ENCODE measurements around the gene SSC5D. TPM values are rescaled to one million over a fixed set of nuclear protein-coding genes. Genes with fewer than 3 reads are reported as not detected.

SSC5D gene
- total and polyA plus RNA-seq, 4 donors: 0.08 to 1.0 (median 0.51) TPM

- TF ChIP-seq RAD21 (IDR thresholded peaks at IDR 0.05) (peak; percentile 94 to 98), SP1 (IDR thresholded peaks at IDR 0.05) (peak; percentile 48), RXRA (IDR thresholded peaks at IDR 0.05) (peak in 1 of 2 donors; percentile 11), GABPA (IDR thresholded peaks at IDR 0.05 in 1 of 2, conservative IDR thresholded peaks at IDR 0.05 in 1 of 2) (peak in 1 of 2 donors; percentile 50), ATF3 (IDR thresholded peaks at IDR 0.05) (no peak), NR2F2 (IDR thresholded peaks at IDR 0.05) (peak; percentile 81), HNF4G (IDR thresholded peaks at IDR 0.05) (no peak), CTCF (IDR thresholded peaks at IDR 0.05; ENCODE audit: low read depth, low read length, missing input control) (peak; percentile 87), REST (IDR thresholded peaks at IDR 0.05) (no peak)
- H3K9me3 ChIP-seq (ENCODE audit: control insufficient read depth in 4 of 4, low read length in 3 of 4): no peaks in the 10 kb centered on the region
- peak overlapping the region; percentile 73 to 82 for H3K27ac ChIP-seq (ENCODE audit: low read depth in 1 of 2, low read length in 2 of 2)
- peak overlapping the region; percentile 41 to 53 (median 49) for H3K4me3 ChIP-seq (ENCODE audit: low read depth in 1 of 3, low read length in 3 of 3)
- 4% methylated on average over 61 of the region's 61 CpGs for WGBS
- H3K4me1 ChIP-seq (ENCODE audit: control insufficient read depth in 4 of 4, insufficient read depth in 4 of 4, low read length in 3 of 4): peaks cover 0 to 2% (median 1%) of the 10 kb centered on the region in 4 donors
- H3K36me3 ChIP-seq (ENCODE audit: control insufficient read depth in 4 of 4, insufficient read depth in 3 of 4, low read depth in 1 of 4, low read length in 3 of 4): no peaks in the 10 kb centered on the region
- peak overlapping the region in 1 of 2 donors; percentile 68 for H3K9ac ChIP-seq (ENCODE audit: low read depth in 1 of 2, low read length in 2 of 2)
- no peaks in the 10 kb centered on the region for H3K27me3 ChIP-seq (ENCODE audit: control insufficient read depth in 4 of 4, insufficient read depth in 4 of 4, low read length in 3 of 4)
- peak; percentile 97 for DNase-seq (ENCODE audit: low spot score)
Measured at GRCh38 chr19:55516878-55517620, 28.8 kb downstream of the SSC5D start.

- Histone ChIP-seq H3K4me1 (ENCODE audit: control insufficient read depth in 4 of 4, insufficient read depth in 4 of 4, low read length in 3 of 4) (peaks cover 0 to 2% (median 1%) of the 10 kb centered on the region in 4 donors), H3K9me3 (ENCODE audit: control insufficient read depth in 4 of 4, low read length in 3 of 4) (no peaks in the 10 kb centered on the region), H3K9ac (ENCODE audit: low read depth in 1 of 2, low read length in 2 of 2) (no peak overlapping the region), H3K27ac (ENCODE audit: low read depth in 1 of 2, low read length in 2 of 2) (no peak overlapping the region), H3K27me3 (ENCODE audit: control insufficient read depth in 4 of 4, insufficient read depth in 4 of 4, low read length in 3 of 4) (no peaks in the 10 kb centered on the region), H3K4me3 (ENCODE audit: low read depth in 1 of 3, low read length in 3 of 3) (no peak overlapping the region), H3K36me3 (ENCODE audit: control insufficient read depth in 4 of 4, insufficient read depth in 3 of 4, low read depth in 1 of 4, low read length in 3 of 4) (no peaks in the 10 kb centered on the region)
- TF ChIP-seq EGR1 (IDR thresholded peaks at IDR 0.05; ENCODE audit: low read depth in 2 of 2) (no peak), RAD21 (IDR thresholded peaks at IDR 0.05) (no peak), ZBTB33 (IDR thresholded peaks at IDR 0.05) (no peak), RXRA (IDR thresholded peaks at IDR 0.05) (no peak), ATF3 (IDR thresholded peaks at IDR 0.05) (no peak), YY1 (IDR thresholded peaks at IDR 0.05) (no peak), CTCF (IDR thresholded peaks at IDR 0.05; ENCODE audit: low read depth, low read length, missing input control) (no peak), SP1 (IDR thresholded peaks at IDR 0.05) (no peak), FOXA2 (IDR thresholded peaks at IDR 0.05) (no peak), JUND (IDR thresholded peaks at IDR 0.05) (no peak)
- WGBS: 92% methylated on average over 10 of the region's 10 CpGs
- DNase-seq (ENCODE audit: low spot score): no peak
Measured at GRCh38 chr19:55519451-55520311, 31.4 kb downstream of the SSC5D start.

Data from liver (tissue), 9 donors.